Omental fat pad (tissue), 4 donors: Measurements from ENCODE around the gene PAK5. TPM values are rescaled to one million over a fixed set of nuclear protein-coding genes. Genes with fewer than 3 reads are reported as not detected.

ENCODE experiments used
- ATAC-seq: fragments of 150-250 bp; one replicate; pipeline ENCODE4 v1.9.1; 2016; ENCODE audit warnings: mild to moderate bottlenecking, moderate library complexity; ENCODE audit not compliant: low FRiP score
- DNase-seq: peaks from one replicate; pipeline ENCODE4 v3.0.0-alpha.2; 2019; ENCODE audit warnings: low spot score
- CTCF ChIP-seq, 3 donors: fragments of 450-650 bp; IDR thresholded peaks; one replicate each; pipeline ENCODE4 v1.5.1; 2016 to 2017; ENCODE audit warnings: antibody characterized with exemption in 3 of 3, mild to moderate bottlenecking in 3 of 3, moderate library complexity in 2 of 3
- total RNA-seq, 4 donors: library from RNA; depleted of rRNA; stranded (reverse); fragments of >200 nt; gene quantifications; one replicate each; pipeline ENCODE4 v1.1.0, GENCODE V29; 2016

Gene PAK5
- total RNA-seq, 4 donors from 2014 or later, result not detected

- DNase-seq (no peak), ATAC-seq (no peak)
- TF ChIP-seq CTCF (IDR thresholded peaks at IDR 0.05), result no peak
Measured at GRCh38 chr20:9685011-9685410, 153.9 kb downstream of the PAK5 start.

GRCh38 chr20:9677100-9677623 lies 161.7 kb downstream of the PAK5 start:
- no peak for DNase-seq
- ATAC-seq, result no peak
- no peak for TF ChIP-seq CTCF (IDR thresholded peaks at IDR 0.05)

GRCh38 chr20:9672981-9673380 lies 165.9 kb downstream of the PAK5 start:
- no peak for TF ChIP-seq CTCF (IDR thresholded peaks at IDR 0.05)
- no peak for ATAC-seq
- DNase-seq, result no peak

- no peak for DNase-seq
- ATAC-seq, result no peak
- no peak for TF ChIP-seq CTCF (IDR thresholded peaks at IDR 0.05)
Measured at GRCh38 chr20:9672027-9672426, 166.8 kb downstream of the PAK5 start.

- ATAC-seq (no peak), DNase-seq (no peak)
- TF ChIP-seq CTCF (IDR thresholded peaks at IDR 0.05), result no peak
Measured at GRCh38 chr20:9668381-9668780, 170.5 kb downstream of the PAK5 start.

GRCh38 chr20:9663423-9663822 lies 175.5 kb downstream of the PAK5 start:
- DNase-seq (no peak), ATAC-seq (no peak)
- no peak for TF ChIP-seq CTCF (IDR thresholded peaks at IDR 0.05)

- DNase-seq (no peak), ATAC-seq (no peak)
- TF ChIP-seq CTCF (IDR thresholded peaks at IDR 0.05), result no peak
Measured at GRCh38 chr20:9660236-9660868, 178.5 kb downstream of the PAK5 start.
